K562 (cell line): ENCODE data around the gene USP24. TPM values are rescaled to one million over a fixed set of nuclear protein-coding genes. Genes with fewer than 3 reads are reported as not detected.

Experiments used
- ARID2 ChIP-seq: fragments of 450-650 bp; IDR thresholded peaks from 2 replicates; pipeline ENCODE4 v1.6.1; 2017; ENCODE audit warnings: antibody characterized with exemption, mild to moderate bottlenecking
- ASH1L ChIP-seq: fragments of 450-650 bp; IDR thresholded peaks from 2 replicates; pipeline ENCODE4 v1.6.1; 2018; ENCODE audit warnings: borderline replicate concordance, mild to moderate bottlenecking, low read depth; ENCODE audit not compliant: partially characterized antibody
- CREB5 ChIP-seq: fragments of 250-450 bp; sonication (Bioruptor Pico); IDR thresholded peaks from 2 replicates; pipeline ENCODE4 v1.5.0; 2020; ENCODE audit warnings: mild to moderate bottlenecking
- FOXP1 ChIP-seq: sonication (generic); formaldehyde crosslinking; IDR thresholded peaks from 2 replicates; pipeline ENCODE4 v1.8.0; 2022; ENCODE audit warnings: mild to moderate bottlenecking, missing genetic modification reagents
- GABPA ChIP-seq: fragments of 200-800 bp; sonication (Bioruptor generic); conservative IDR thresholded peaks from 2 replicates; pipeline ENCODE4 v1.6.1; 2016; ENCODE audit warnings: low read depth, missing genetic modification characterization, missing compliant biosample characterization
- MLLT1 ChIP-seq, 2 experiments: fragments of 450-650 bp; IDR thresholded peaks; 2 replicates each; pipeline ENCODE4 v1.6.1; 2016
- NFIX ChIP-seq: fragments of 250-450 bp; sonication (Bioruptor Pico); IDR thresholded peaks from 2 replicates; pipeline ENCODE4 v1.4.0; 2020; ENCODE audit warnings: low read depth, mild to moderate bottlenecking, moderate library complexity
- RBFOX2 ChIP-seq: fragments of 200-400 bp; formaldehyde crosslinking; IDR thresholded peaks from 2 replicates; pipeline ENCODE4 v1.6.1; 2017; ENCODE audit warnings: low read depth, mild to moderate bottlenecking, low read length, moderate library complexity
- RBM15 ChIP-seq: fragments of 200-400 bp; formaldehyde crosslinking; IDR thresholded peaks from 2 replicates; pipeline ENCODE4 v1.6.1; 2018; ENCODE audit warnings: mild to moderate bottlenecking, low read length, moderate library complexity; ENCODE audit not compliant: insufficient read depth
- RREB1 ChIP-seq: fragments of 250-450 bp; sonication (Bioruptor Pico); IDR thresholded peaks from 2 replicates; pipeline ENCODE4 v1.4.0; 2020
- THRAP3 ChIP-seq: fragments of 450-650 bp; IDR thresholded peaks from 2 replicates; pipeline ENCODE4 v1.6.1; 2016; ENCODE audit warnings: mild to moderate bottlenecking, inconsistent platforms, borderline replicate concordance
- ZNF121 ChIP-seq: sonication (generic); formaldehyde crosslinking; conservative IDR thresholded peaks from 2 replicates; pipeline ENCODE4 v1.8.0; 2022; ENCODE audit warnings: missing genetic modification reagents
- ZNF274 ChIP-seq: IDR thresholded peaks from 2 replicates; pipeline ENCODE4 v1.6.1; 2011; ENCODE audit warnings: low read depth, mild to moderate bottlenecking, low read length, moderate library complexity, borderline replicate concordance
- ZNF431 ChIP-seq: sonication (generic); formaldehyde crosslinking; IDR thresholded peaks from 2 replicates; pipeline ENCODE4 v1.8.0; 2022; ENCODE audit warnings: mild to moderate bottlenecking, missing genetic modification reagents
- polyA plus RNA-seq, 8 experiments: library from polyadenylated mRNA; depleted of rRNA in 4 of 8; stranded (reverse) in 5 of 8; unstranded in 3 of 8; fragments of >200 nt; fragmentation: Nextera tagmentation in 2 of 8; fragmentation: Illumina TruSeq in 1 of 8; extraction: Ambion mirVana in 2 of 8; extraction: Trizol in 1 of 8; gene quantifications; 2 replicates each; pipeline versions ENCODE4 v1.2.1 to v1.2.3, GENCODE V29; 2011 to 2014; ENCODE audit warnings: inconsistent platforms in 1 of 8, missing spikeins in 1 of 8
- total RNA-seq, 7 experiments: library from RNA; depleted of rRNA in 6 of 7; stranded (reverse); fragments of >200 nt in 6 of 7; fragmentation: Illumina TruSeq in 2 of 7; extraction: Trizol in 2 of 7; gene quantifications; 2 replicates each; pipeline versions ENCODE4 v1.2.1 to v1.2.3, GENCODE V29; 2011 to 2021; ENCODE audit warnings: low replicate concordance in 1 of 7

Gene USP24
- total and polyA plus RNA-seq, 9 of the 15 experiments (the other 6 are each of a cell fraction or from before 2014, with no cell fraction given) = 7.7 to 62.6 (median 36.8) TPM

GRCh38 chr1:55217226-55217986, 2.2 kb upstream of the USP24 start (continued):
- TF ChIP-seq ASH1L = no peak
- no peak for TF ChIP-seq RREB1 (CRISPR knock-in tag)
- no peak for TF ChIP-seq CREB5
- TF ChIP-seq FOXP1 (CRISPR knock-in tag) = no peak
- no peak for TF ChIP-seq ARID2
- no peak for TF ChIP-seq ZNF274
- TF ChIP-seq MLLT1 (IDR thresholded peaks at IDR 0.05) = peak in 1 of 2 experiments; percentile 45; a peak in 1 of 4 replicates
- TF ChIP-seq NFIX = no peak
- TF ChIP-seq RBM15 = no peak
- TF ChIP-seq ZNF121 = no peak
- peak; percentile 42 for TF ChIP-seq GABPA (tag)
- TF ChIP-seq ZNF431 (CRISPR knock-in tag) = no peak
- no peak for TF ChIP-seq RBFOX2
- TF ChIP-seq THRAP3 = no peak
